Dermis blood vessel endothelial cell (primary cell): ENCODE results near the gene ANKRD11. TPM values are rescaled to one million over a fixed set of nuclear protein-coding genes. Genes with fewer than 3 reads are reported as not detected.
"Not testable (repeated sequence)": the region's sequence is repeated elsewhere in the genome, so short reads cannot be mapped to it uniquely, and the experiment has no call there.

ENCODE experiments used
- DNase-seq: peaks from one replicate; pipeline ENCODE4 v3.0.0; 2010
- total RNA-seq: library from RNA; depleted of rRNA; stranded (reverse); fragments of >200 nt; gene quantifications from 2 replicates; pipeline ENCODE4 v1.2.3, GENCODE V29; 2014

The ANKRD11 gene
- total RNA-seq, 1 donor from 2014 or later, result 55.5 TPM

DNA sequence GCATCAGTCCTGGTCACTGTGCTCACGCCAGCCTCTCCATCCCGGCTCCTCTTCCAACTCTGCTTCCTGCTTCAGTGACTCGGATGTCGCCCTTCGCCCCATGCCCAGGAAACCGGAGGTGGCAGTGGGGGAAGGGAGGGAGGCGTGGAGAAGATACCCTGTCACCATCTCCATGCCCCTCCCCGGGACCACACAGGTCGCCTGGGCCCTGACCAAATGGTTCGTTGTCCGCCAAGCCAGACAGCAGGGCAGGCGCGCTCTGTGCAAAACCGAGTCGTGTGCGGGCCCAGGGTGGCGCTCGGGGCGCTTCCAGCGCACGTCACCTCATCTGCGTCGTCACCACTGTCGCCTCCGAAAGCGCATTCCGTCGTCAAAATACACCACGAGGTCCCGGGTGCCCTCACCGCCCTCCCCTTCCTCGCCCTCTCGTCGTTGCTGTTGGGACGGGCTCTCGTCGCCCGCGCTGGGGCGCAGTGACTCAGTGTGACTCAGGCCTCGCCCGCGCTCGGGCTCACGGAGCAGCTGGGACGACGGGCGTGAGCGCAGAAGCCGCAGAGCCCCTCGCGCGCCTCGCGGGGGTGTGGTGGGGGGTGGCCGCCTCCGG is 233.6 kb downstream of the ANKRD11 start:
- DNase-seq, result peak; percentile 64

DNA sequence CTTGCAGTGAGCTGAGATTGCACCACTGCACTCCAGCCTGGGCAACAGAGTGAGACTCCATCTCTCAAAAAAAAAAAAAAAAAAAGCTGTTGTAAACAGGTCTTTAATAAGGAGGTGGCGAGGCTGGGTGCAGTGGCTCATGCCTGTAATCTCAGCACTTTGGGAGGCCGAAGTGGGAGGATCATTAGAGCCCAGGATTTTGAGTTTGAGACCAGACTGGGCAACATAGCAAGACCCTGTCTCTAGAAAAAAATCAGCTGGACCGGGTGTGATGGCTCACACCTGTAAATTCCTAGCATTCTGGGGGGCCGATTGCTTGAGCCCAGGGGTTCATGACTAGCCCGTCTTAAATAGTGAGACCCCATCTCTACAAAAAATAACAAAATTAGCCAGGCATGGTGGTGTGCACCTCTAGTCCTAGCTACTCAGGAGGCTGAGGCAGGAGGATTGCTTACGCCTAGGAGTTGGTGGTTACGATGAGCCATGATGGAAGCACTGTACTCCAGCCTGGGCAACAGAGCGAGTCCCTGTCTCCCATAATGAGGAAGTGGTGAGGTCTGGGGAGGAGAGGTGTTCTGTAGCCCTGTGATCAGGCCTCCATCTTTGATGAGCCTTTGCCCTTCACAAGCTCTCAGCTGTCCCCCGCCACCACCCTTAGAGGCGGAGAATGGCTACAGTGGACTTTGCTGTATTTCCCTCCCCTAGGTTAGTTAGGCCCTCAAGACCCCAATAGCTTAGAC is 236.6 kb downstream of the ANKRD11 start:
- DNase-seq, result no peak

DNA sequence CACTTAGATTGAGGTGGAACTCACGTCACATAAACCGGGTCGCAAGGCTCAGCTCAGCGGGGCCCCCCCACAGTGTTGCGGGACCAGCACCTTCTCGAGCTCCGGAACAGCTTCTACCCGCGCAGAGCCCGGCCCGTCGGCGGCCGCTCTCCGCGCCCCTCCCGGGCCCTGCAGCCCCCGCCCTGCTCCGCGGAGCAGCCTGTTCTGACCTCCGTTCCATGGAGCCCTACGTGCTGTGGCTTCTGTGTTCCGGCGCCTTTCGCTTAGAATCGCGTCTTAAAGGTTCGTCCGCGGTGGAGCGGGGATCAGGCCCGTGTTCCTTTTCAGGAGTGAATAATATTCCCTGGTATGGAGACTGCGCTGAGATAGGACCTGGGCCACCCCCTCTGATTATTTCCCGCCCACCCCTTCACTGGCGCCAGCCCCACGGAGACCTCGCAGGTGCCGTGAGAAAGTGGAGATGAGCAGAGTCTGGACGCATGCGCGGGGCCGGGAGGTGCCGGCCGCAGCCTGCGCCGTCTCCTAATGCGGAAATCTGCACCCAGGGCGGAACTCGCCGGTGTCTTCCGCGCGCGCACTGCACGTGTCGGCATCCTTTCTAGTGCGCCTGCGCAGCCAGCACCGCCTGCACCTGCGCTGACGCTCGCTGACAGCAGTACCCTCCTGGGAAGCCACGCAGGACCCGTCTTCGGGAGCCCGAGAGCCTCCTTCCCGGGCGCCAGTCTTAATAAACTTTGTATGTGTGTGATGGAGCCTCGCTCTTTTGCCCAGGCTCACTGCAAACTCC is 242.0 kb downstream of the ANKRD11 start:
- DNase-seq, result no peak

DNA sequence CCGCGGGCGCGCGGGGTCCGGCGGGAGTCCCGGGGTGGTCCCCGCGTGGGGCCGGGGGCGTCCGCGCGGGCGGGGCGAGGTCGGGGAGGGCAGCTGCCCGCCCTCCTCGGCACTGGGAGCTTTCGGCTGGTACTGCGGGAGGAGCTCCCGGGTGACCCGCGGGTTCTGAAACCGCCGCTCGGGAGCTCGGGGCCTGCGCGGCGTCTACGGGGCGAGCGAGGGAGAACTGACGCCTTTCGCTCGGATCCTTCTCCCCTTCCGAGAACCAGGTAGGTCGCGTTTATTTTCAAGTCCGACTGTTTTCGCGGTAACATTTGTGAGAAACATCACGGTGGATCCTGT is 242.7 kb downstream of the ANKRD11 start:
- not testable (repeated sequence) for DNase-seq

DNA sequence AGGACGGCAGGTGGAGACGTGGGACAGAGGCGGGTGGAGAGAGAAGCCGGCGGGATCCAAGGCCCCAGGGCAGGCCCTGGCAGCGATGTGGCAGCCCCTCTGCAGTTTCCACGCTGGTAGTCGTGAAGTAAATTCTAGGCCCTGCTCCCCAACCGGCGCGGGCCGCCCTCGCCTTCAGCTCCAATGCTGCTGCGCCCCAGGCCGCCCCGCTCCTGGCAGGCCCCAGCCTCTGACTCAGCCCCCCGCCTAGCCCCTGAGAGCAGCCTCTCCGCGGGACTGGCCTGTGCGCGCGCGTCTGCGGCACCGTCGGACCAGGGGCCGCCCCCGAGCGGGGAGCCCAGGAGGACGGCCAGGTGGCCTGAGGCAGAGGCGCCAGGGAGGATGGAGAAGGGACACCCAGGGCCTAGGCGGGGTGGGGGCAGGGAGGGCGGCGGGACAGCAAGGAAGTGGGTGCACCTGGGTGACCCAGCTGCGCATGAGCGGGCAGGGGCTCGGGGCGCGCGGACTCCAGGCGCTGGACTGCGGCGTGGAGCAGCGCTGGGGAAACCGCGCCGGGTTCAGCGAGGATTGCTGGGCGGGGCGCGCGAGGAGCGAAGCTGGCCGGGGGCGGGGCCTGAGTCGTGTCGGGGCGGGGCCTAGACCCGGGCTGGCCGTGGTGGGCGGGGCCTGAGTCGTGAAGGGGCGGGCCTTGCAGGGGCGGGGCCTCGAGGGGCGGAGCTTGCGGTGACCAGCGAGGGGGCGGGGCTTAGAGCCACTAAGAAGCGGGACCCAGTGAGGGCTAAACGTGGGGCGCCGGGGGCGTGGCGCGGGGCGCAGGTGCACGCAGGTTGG is 243.2 kb downstream of the ANKRD11 start:
- DNase-seq, result peak; percentile 86

DNA sequence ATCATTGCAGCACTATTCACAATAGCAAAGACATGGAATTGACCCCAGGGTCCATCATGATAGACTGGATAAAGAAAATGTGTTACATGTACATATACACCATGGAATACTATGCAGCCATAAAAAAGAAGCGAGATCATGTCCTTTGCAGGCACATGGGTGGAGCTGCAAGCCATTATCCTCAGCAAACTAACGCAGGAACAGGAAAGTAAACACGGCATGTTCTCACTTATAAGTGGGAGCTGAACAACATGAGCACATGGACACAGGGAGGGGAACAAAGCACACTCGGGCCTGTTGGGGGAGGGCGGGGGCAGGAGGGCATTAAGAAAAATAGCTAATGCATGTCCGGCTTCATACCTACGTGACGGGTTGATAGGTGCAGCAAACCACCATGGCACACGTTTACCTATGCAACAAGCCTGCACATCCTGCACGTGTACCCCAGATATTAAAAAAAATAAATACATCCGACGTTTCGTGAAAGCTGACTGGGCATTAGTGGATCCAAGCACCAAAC is 243.9 kb downstream of the ANKRD11 start:
- no peak for DNase-seq

DNA sequence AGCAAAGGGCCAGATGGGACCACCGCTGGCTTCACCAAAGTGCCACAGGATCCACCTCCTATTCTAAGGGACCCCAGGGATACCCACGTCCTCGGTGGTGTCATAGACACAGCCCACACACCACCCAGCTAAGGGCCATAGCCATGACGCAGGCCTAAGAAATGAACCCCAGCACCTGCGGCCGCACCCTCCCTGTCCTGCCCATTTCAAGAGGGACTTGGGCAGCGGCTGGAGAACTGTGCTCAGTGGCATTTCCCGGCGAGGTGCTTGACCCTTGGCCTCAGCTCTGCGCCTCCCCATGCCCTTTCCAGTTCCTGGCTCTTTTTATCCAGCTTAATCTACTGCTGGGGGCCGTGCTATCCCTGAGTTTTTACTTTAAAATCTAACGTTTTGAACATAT is 245.6 kb downstream of the ANKRD11 start:
- no peak for DNase-seq

DNA sequence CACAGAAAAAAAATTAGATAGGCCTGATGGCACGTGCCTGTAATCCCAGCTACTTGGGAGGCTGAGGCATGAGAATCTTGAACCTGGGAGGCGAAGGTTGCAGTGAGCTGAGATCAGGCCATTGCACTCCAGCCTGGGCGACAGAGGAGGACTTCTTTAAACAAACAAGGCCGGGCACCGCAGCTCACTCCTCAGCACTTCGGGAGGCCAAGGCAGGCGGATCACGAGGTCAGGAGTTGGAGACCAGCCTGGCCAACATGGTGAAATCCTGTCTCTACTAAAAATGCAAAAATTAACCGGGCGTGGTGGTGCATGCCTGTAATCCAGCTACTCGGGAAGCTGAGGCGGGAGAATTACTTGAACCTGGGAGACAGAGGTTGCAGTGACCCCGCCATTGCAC is 246.1 kb downstream of the ANKRD11 start:
- not testable (repeated sequence) for DNase-seq

DNA sequence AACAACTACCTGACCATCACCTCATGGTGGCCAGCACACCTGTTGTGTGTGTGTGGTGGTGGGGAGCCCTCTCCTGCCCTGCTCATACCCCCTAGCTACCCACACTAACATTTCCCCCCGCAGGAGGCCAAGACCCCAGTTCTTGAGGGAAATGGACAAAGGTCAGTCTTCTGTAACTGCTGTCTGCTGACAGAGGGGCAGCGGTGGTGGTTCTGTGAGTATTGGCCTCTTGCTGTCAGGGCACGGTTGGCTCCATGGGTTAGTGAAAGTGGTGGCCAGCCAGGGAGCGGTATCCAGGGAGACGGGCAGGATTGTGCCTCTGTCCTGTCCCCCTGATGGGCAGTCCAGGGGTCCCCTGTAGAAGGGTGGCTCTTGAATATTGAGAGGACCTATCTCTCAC is 246.7 kb downstream of the ANKRD11 start:
- no peak for DNase-seq

DNA sequence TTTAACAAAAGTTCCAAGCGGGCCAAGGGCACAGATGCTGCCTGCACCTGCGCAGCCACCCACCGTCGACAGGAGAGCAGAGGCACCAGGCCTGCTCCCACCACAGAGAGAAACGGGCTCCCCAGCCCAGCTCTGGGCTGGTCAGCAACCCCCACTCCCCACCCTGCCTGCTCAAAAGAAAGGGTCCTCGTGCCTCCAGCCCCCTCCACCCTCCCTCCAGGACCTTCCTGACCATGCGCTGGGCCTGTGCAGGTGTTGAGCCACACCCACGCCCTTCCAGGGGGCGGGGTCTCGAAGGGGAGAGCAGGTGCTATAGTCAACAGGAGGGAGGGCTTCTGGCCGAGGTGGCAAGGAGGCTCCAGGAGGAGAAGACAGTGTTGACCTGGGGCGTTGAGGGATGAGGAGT is 247.6 kb downstream of the ANKRD11 start:
- DNase-seq, result no peak

DNA sequence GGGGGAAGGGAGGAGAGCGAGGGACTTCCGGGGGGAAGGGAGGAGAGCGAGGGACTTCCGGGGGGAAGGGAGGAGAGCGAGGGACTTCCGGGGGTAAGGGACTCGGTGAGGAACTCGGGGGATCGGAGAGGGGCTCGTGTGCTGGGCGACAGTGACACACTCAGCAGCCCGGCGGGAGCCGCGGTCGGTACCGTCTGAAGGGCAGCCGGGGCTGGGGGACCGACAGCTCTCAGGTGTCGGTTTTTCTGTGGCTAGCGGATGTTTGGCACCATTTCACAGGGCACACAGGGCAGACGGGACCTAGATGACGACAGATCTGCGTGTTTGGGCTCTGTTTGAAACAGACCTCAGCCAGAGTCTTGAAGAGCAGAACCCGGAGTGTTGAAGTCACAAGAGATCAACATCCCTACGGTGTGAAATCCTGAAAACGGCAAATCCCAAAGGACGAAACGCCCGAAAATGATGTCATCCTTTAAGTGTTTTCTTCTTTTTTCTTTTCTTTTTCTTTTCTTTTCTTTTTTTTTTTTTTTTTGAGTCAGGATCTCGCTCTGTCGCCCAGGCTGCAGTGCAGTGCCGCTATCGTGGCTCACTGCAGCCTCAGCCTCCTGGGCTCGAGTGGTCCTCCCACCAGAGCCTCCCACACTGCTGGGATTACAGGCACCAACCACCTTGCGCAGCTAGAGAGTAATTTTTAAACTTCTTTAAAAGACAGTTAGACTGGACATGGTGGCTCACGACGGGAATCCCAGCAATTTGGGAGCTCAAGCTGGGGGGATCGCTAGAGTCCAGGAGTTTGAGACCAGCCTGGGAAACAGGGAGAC is 249.0 kb downstream of the ANKRD11 start:
- DNase-seq, result peak; percentile 60

DNA sequence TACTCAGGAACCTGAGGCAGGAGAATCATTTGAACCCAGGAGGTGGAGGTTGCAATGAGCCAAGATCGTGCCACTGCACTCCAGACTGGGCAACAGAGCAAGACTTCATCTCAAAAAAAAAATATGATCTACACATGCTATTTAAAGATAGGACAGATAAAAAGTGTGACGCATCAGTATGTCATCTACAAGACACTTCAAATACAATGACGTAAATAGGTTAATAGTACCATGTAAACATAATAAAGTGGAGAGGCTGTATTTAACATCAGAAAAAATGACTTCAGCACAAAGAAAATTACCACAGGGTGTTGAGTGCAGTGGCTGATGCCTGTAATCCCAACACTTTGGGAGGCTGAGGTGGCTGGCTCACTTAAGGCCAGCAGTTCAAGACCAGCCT is 252.6 kb downstream of the ANKRD11 start:
- no peak for DNase-seq

DNA sequence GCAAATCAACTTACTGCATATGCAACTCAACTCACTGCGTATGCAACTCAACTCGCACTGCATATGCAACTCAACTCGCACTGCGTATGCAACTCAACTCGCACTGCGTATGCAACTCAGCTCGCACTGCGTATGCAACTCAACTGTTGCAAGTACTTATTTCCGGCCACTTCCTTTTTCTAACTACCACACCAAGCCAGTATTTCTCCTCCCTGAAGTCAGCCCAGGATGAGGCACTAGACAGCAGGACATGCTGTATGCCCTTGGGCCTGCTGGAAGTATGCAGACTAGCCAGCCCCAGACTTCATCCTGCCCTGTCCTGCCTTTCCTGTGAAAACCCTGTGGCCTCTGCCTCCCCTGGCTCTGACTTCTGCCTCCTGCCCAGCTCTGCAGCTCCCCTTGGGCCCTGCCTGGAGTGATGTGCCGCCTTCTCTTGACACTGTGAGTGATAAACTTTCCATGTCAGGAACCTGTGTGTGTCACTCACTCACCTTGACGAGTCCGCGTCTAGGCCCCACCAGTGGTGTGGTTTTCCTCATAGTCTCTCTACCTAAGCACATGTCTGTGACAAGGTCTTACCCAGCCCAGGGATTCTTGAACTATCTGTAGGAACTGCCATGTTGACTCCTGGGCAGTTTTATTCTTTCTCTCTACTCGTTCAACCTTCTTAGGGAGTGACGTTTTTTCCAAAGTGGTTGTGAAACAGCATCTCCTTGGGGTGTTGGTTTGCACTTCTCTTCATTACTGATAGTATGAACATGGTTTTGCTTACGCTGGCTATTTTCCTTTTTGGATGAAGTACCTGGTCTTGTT is 256.5 kb downstream of the ANKRD11 start:
- no peak for DNase-seq

DNA sequence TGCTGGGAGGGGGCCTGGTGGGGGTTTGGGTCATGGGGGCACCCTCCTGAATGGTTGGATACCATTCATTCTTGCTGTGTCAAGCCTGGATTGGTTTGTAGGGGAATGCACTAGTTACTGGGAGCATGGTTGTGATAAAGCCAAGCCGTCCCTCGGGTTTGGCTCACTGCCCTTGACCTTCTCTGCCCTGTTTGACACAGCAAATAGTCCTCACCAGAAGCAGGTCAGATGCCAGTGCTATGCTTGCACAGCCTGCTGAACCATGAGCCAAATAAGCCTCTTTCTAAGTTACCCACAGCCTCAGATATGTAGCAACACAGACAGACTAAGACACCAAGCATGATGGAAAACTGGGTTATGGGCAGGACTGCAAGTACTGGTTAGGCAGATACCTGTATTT is 258.3 kb downstream of the ANKRD11 start:
- no peak for DNase-seq

DNA sequence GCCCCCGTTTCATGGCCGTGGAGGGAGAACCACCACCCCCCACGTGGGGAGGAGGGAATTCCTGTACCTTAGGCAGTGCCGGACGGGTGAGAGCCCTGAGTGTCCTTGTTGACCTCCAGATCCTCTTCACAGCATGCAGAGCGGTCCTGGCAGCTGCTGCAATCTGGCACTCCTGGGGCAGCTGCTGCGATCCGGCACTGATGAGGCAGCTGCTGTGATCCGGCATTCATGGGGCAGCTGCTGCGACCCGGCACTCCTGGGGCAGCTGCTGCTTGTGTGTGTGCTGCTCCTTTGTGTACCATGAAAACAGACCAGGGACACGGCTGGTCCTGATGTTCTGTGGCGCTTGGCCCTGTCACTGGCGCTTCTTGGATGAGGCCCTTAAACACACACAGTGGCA is 260.1 kb downstream of the ANKRD11 start:
- no peak for DNase-seq

DNA sequence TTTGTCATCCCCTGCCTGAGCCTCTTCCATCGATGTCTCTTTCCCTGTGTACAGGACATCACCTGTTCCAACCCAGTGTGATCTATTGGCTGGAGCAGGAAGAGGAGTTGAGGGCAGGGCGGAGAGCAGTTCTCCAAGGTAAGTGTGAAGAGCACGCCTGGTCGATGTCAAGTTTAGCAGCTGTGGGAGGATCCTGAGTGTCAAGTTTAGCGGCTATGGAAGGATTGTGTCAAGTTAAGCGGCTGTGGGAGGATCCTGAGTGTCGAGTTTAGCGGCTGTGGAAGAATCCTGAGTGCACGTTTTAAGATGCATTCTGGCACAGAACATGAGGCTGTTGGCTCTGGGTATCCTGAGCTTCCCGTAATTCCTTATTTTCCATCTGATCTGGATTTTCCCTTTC is 265.7 kb downstream of the ANKRD11 start:
- no peak for DNase-seq

DNA sequence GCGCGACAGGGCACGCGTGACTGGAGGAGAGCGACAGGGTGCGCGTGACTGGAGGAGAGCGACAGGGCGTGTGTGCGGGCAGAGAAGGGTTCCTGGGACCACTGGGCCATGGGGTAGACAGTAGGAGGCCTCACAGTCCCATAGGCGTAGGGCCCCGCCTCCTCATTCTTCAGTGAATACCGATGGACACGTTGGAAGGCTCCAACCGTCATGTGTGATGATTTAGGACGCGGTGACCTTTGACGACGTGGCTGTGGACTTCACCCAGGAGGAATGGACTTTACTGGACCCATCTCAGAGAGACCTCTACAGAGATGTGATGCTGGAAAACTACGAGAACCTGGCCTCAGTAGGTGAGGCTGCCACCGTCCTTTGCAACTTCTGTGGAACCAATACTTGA is 267.4 kb downstream of the ANKRD11 start:
- DNase-seq, result no peak

DNA sequence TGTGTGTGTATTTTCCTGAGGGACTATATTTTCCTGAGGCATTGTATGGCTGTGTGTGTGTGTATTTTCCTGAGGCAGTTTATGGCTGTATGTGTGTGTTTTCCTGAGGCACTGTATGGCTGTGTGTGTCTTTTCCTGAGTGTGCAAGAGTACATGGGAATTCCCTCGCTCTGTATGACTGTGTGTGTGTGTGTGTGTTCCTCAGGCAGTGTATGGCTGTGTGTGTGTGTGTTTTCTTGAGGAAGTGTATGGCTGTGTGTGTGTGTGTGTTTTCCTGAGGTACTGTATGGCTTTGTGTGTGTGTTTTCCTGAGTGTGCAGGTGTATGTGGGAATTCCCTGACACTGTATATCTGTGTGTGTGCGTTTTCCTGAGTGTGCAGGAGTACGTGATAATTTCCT is 268.8 kb downstream of the ANKRD11 start:
- DNase-seq, result no peak

DNA sequence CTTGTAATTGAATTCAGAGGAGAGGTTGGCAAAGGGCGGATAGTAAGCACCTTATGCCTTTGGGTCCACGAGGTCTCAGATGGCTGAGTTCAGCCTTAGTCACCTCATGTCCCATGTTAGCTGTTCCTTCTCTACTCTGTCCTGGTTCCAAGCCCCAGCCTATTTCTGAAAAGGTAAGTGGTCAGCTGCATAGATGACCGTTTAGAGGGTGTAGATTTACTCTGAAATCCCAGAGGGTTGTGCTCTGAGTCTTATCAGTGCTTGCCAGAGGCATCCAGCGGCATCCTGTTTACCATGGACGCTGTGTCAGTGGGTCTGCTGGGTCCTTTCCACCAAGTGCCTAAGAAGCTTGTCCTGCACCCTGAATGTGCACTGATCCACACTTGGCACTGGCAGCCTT is 271.0 kb downstream of the ANKRD11 start:
- DNase-seq, result no peak
